Mesenchymal stem cell (in vitro differentiated cells and primary cell): ENCODE results near the gene TRAF6.

Source experiments
- DNase-seq: peaks from one replicate; pipeline ENCODE4 v3.0.0-alpha.2; 2013
- H2AFZ ChIP-seq: one replicate; pipeline ENCODE4 v1.6.1; 2013; ENCODE audit warnings: low read depth, mild to moderate bottlenecking, control low read depth, inconsistent platforms, low read length, moderate library complexity
- H2AK5ac ChIP-seq: 2 replicates; pipeline ENCODE4 v1.6.1; 2013; ENCODE audit warnings: low read length, moderate library complexity, mild to moderate bottlenecking, inconsistent platforms; ENCODE audit not compliant: severe bottlenecking
- H2BK120ac ChIP-seq: one replicate; pipeline ENCODE4 v1.6.1; 2013; ENCODE audit warnings: low read depth, mild to moderate bottlenecking, inconsistent platforms, low read length, moderate library complexity
- H2BK12ac ChIP-seq, 2 experiments: one replicate each; pipeline ENCODE4 v1.6.1; 2013; ENCODE audit warnings: inconsistent platforms in 2 of 2, low read length in 2 of 2, mild to moderate bottlenecking in 2 of 2, moderate library complexity in 2 of 2, control low read depth in 1 of 2
- H2BK15ac ChIP-seq: one replicate; pipeline ENCODE4 v1.6.1; 2013; ENCODE audit warnings: mild to moderate bottlenecking, low read depth, inconsistent platforms; ENCODE audit not compliant: poor library complexity, severe bottlenecking
- H2BK5ac ChIP-seq: 2 replicates; pipeline ENCODE4 v1.6.1; 2013; ENCODE audit warnings: low read depth, mild to moderate bottlenecking, low read length, control low read depth, inconsistent platforms; ENCODE audit not compliant: poor library complexity, severe bottlenecking
- H3K14ac ChIP-seq, 2 experiments: one replicate each; pipeline ENCODE4 v1.6.1; 2013; ENCODE audit warnings: inconsistent platforms in 2 of 2, low read length in 2 of 2, control low read depth in 1 of 2, mild to moderate bottlenecking in 1 of 2, moderate library complexity in 1 of 2
- H3K18ac ChIP-seq, 2 experiments: one replicate each; pipeline ENCODE4 v1.6.1; 2013; ENCODE audit warnings: inconsistent platforms in 2 of 2, low read length in 2 of 2, control low read depth in 1 of 2, low read depth in 1 of 2, mild to moderate bottlenecking in 1 of 2
- H3K23ac ChIP-seq, 2 experiments: one replicate each; pipeline ENCODE4 v1.6.1; 2013; ENCODE audit warnings: inconsistent platforms in 2 of 2, low read length in 2 of 2, mild to moderate bottlenecking in 2 of 2, moderate library complexity in 2 of 2, control low read depth in 1 of 2
- H3K27ac ChIP-seq: 2 replicates; pipeline ENCODE4 v1.5.1; 2013; ENCODE audit warnings: mild to moderate bottlenecking, moderate library complexity, low read length, control low read depth, inconsistent platforms; ENCODE audit not compliant: poor library complexity, severe bottlenecking
- H3K27me3 ChIP-seq, 2 experiments: 2 replicates each; pipeline versions ENCODE4 v1.6.1 to v1.7.0; 2013; ENCODE audit warnings: low read length in 2 of 2, mild to moderate bottlenecking in 2 of 2, moderate library complexity in 2 of 2, control low read depth in 1 of 2, inconsistent platforms in 1 of 2; ENCODE audit not compliant: control insufficient read depth in 1 of 2, insufficient read depth in 1 of 2
- H3K36me3 ChIP-seq, 2 experiments: 2 replicates each; pipeline versions ENCODE4 v1.6.1 to v1.7.0; 2013; ENCODE audit warnings: low read length in 2 of 2, control low read depth in 1 of 2, inconsistent platforms in 1 of 2, low read depth in 1 of 2, mild to moderate bottlenecking in 1 of 2; ENCODE audit not compliant: insufficient read depth in 2 of 2, control insufficient read depth in 1 of 2
- H3K4ac ChIP-seq, 2 experiments: one replicate each; pipeline ENCODE4 v1.6.1; 2013; ENCODE audit warnings: inconsistent platforms in 2 of 2, low read length in 2 of 2, mild to moderate bottlenecking in 2 of 2, moderate library complexity in 2 of 2, control low read depth in 1 of 2, low read depth in 1 of 2
- H3K4me1 ChIP-seq: 2 replicates; pipeline ENCODE4 v1.6.1; 2013; ENCODE audit warnings: low read depth, low read length, control low read depth; ENCODE audit not compliant: control insufficient read depth, insufficient read depth
- H3K4me2 ChIP-seq: 2 replicates; pipeline ENCODE4 v1.6.1; 2013; ENCODE audit warnings: low read length, mild to moderate bottlenecking, inconsistent platforms; ENCODE audit not compliant: poor library complexity, severe bottlenecking
- H3K4me3 ChIP-seq, 2 experiments: 2 replicates each; pipeline versions ENCODE4 v1.5.1 to v1.7.0; 2013; ENCODE audit warnings: low read length in 2 of 2, mild to moderate bottlenecking in 2 of 2, control low read depth in 1 of 2, low read depth in 1 of 2; ENCODE audit not compliant: insufficient read depth in 1 of 2
- H3K79me1 ChIP-seq: replicated peaks from 2 replicates; pipeline ENCODE4 v1.6.1; 2013; ENCODE audit warnings: mild to moderate bottlenecking, control low read depth, low read length, inconsistent platforms; ENCODE audit not compliant: poor library complexity, severe bottlenecking
- H3K9ac ChIP-seq: 2 replicates; pipeline ENCODE4 v1.7.0; 2013; ENCODE audit warnings: mild to moderate bottlenecking, low read length, moderate library complexity
- H3K9me3 ChIP-seq: 2 replicates; pipeline ENCODE4 v1.7.0; 2013; ENCODE audit warnings: mild to moderate bottlenecking, low read length; ENCODE audit not compliant: control insufficient read depth
- H4K8ac ChIP-seq: one replicate; pipeline ENCODE4 v1.6.1; 2013; ENCODE audit warnings: inconsistent platforms, mild to moderate bottlenecking, low read length, moderate library complexity
- H4K91ac ChIP-seq: one replicate; pipeline ENCODE4 v1.6.1; 2013; ENCODE audit warnings: mild to moderate bottlenecking, low read length, inconsistent platforms
- WGBS: methylation state at CpG from one replicate; pipeline ENCODE4 v1.1.7; 2013; ENCODE audit warnings: mixed read lengths; 5-methylcytosine and 5-hydroxymethylcytosine counted together

Gene TRAF6

DNA sequence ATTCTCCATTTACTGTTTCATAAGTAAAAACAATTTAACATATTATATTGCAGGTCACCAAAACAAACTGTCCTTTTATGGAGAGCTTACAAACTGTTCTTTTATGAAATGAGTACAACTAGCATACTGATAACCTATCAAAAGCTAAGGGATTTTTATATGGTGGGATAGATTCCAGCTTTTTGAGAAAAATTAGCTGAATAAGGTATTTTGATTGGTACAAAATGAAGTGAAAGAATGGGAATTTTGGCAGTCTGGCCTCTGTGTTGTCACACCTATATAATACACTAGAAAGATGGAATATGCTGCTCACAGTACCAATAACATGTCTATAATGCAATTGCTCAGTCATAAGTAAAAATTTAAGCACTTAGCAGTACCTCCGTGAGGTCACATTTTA lies 11.4 kb downstream of the TRAF6 start:
- no peak overlapping the region for H2AFZ ChIP-seq
- H3K4me3 ChIP-seq: no peak overlapping the region
- H2BK12ac ChIP-seq: no peak overlapping the region
- no peak overlapping the region for H3K18ac ChIP-seq
- H4K8ac ChIP-seq: no peak overlapping the region
- H3K4ac ChIP-seq: no peak overlapping the region
- no peak for DNase-seq
- H3K36me3 ChIP-seq: peaks cover 7 to 67% of the 10 kb centered on the region in 2 experiments
- peaks cover 10% of the 10 kb centered on the region for H3K79me1 ChIP-seq
- no CpG with 5 or more reads among the region's 1 CpG for WGBS
- H4K91ac ChIP-seq: no peak overlapping the region
- no peak overlapping the region for H3K14ac ChIP-seq
- H3K9ac ChIP-seq: no peak overlapping the region
- peaks cover 5% of the 10 kb centered on the region for H3K4me1 ChIP-seq
- no peaks in the 10 kb centered on the region for H3K9me3 ChIP-seq
- H2AK5ac ChIP-seq: no peak overlapping the region
- H3K23ac ChIP-seq: no peak overlapping the region
- H2BK5ac ChIP-seq: no peak overlapping the region
- H2BK120ac ChIP-seq: no peak overlapping the region
- H3K27ac ChIP-seq: no peak overlapping the region
- no peak overlapping the region for H3K4me2 ChIP-seq
- no peak overlapping the region for H2BK15ac ChIP-seq
- H3K27me3 ChIP-seq: no peaks in the 10 kb centered on the region

DNA sequence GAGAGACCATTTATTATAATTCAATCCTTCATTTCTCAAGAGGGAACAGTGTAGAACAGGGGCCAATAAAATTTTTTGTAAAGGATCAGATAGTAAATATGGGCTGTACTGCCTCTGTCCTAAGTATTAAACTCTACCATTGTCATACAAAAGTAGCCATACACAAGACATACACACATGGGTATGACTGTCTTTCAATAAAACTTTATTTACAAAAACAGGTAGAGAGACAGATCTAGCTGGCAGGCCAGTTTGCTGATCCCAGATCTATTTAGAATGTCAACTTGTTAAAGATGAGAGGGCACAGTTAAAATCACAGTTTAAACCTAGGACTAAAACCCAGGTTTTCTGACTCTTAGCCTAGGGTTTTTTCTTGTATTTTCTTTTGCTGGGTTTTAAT lies 16.7 kb downstream of the TRAF6 start:
- Histone ChIP-seq H3K9me3 (no peaks in the 10 kb centered on the region), H2BK15ac (no peak overlapping the region), H2BK120ac (no peak overlapping the region), H3K4me1 (no peaks in the 10 kb centered on the region), H3K27ac (no peak overlapping the region), H2AFZ (no peak overlapping the region), H3K18ac (no peak overlapping the region), H3K14ac (no peak overlapping the region), H3K9ac (no peak overlapping the region), H3K4me3 (no peak overlapping the region), H2BK5ac (no peak overlapping the region), H4K8ac (no peak overlapping the region), H2BK12ac (no peak overlapping the region), H3K4me2 (no peak overlapping the region), H2AK5ac (no peak overlapping the region), H3K27me3 (no peaks in the 10 kb centered on the region), H3K4ac (no peak overlapping the region), H3K36me3 (peaks cover 14 to 94% of the 10 kb centered on the region in 2 experiments), H3K23ac (no peak overlapping the region), H4K91ac (no peak overlapping the region), H3K79me1 (peaks cover 18% of the 10 kb centered on the region)
- no peak for DNase-seq

DNA sequence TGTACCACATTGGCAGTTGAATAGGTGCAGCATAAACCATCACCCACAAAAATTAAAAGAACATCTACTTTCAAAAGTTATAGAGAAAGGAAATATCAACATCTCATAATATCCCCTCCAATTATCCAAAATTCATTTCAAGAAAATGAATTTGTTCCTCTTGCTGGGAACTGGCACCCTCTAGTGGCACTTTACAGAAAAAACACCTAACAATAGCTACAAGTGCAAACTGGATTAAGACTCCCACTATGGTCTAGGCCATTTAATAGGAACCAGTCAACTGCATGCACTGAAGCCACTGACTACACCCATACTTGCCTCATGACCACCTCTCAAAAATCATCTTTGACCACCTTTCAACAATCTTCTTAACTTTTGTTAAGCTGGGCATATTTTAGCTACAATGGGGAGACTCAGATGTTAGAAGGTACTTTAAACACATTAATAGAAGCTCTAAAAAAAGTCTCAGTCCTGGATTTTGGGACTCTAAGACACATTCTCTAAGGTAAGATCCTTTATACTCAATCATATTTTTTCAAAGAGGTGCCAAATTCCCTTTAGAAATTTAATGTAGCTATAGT lies 17.3 kb downstream of the TRAF6 start:
- Histone ChIP-seq H3K4me1 (no peaks in the 10 kb centered on the region), H3K14ac (no peak overlapping the region), H2BK12ac (no peak overlapping the region), H3K27ac (no peak overlapping the region), H2AK5ac (no peak overlapping the region), H3K9me3 (no peaks in the 10 kb centered on the region), H3K27me3 (no peaks in the 10 kb centered on the region), H3K9ac (no peak overlapping the region), H3K4me3 (no peak overlapping the region), H3K79me1 (peaks cover 16% of the 10 kb centered on the region), H4K91ac (no peak overlapping the region), H3K23ac (no peak overlapping the region), H3K18ac (no peak overlapping the region), H2BK5ac (no peak overlapping the region), H2AFZ (no peak overlapping the region), H3K36me3 (peaks cover 12 to 94% of the 10 kb centered on the region in 2 experiments), H3K4me2 (no peak overlapping the region), H2BK15ac (no peak overlapping the region), H4K8ac (no peak overlapping the region), H3K4ac (no peak overlapping the region), H2BK120ac (no peak overlapping the region)
- peak; percentile 67 for DNase-seq

DNA sequence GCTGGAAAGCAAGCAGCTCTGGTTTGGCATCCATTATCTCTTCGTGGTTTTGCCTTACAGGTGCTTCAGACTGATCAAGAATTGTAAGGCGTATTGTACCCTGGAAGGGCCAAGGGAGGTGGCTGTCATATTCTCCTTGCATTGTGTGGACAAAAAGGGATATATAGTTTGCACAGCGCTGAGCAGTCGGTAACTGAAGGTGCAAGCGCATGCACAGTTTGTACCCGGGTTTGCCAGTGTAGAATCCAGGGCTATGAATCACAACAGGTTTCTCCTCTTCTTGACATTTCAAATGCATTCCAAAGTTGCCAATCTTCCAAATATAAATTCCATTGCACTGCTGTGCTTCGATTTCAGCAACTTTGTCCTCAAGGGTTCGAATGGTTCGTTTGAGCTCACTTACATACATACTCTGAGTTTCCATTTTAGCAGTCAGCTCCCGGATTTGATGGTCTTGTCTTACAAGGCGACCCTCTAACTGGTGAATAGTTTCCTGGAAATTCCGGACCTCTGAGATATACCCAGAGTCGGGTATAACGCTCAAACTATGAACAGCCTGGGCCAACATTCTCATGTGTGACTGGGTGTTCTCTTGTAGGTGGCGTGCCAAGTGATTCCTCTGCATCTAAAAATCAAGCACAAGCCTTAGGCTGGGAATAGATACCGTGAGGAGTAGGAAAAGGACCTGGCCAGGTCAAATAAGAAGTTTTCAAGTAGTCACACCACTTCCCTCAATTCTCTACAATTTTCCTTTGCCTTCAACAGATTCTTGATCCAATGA lies 19.9 kb downstream of the TRAF6 start:
- Histone ChIP-seq H3K27ac (no peak overlapping the region), H2BK5ac (no peak overlapping the region), H3K18ac (no peak overlapping the region), H4K8ac (no peak overlapping the region), H3K79me1 (peaks cover 16% of the 10 kb centered on the region), H3K36me3 (peaks cover 20 to 97% of the 10 kb centered on the region in 2 experiments), H3K14ac (no peak overlapping the region), H3K23ac (no peak overlapping the region), H3K9ac (no peak overlapping the region), H2BK120ac (no peak overlapping the region), H3K4me1 (no peaks in the 10 kb centered on the region), H3K4ac (no peak overlapping the region), H2BK12ac (no peak overlapping the region), H3K4me3 (no peak overlapping the region), H4K91ac (no peak overlapping the region), H3K27me3 (no peaks in the 10 kb centered on the region), H2BK15ac (no peak overlapping the region), H3K4me2 (no peak overlapping the region), H2AFZ (no peak overlapping the region), H2AK5ac (no peak overlapping the region), H3K9me3 (no peaks in the 10 kb centered on the region)
- no peak for DNase-seq
- 95% methylated on average over 16 of the region's 16 CpGs for WGBS
